PC-9 (cell line): ENCODE measurements around the gene LRIG2.
A peak's percentile ranks its signal among the peaks of the same experiment; 100 is the strongest.

Experiments
- EZH2 ChIP-seq: fragments of 200-600 bp; sonication (generic); IDR thresholded peaks from 2 replicates; pipeline ENCODE4 v1.8.0; 2017; ENCODE audit warnings: antibody characterized with exemption, low read depth
- TF ChIP-seq, protein P1 (sequence below): fragments of 200-600 bp; sonication (generic); conservative IDR thresholded peaks from 2 replicates; pipeline ENCODE4 v1.6.1; 2017; ENCODE audit warnings: mixed run types, antibody characterized with exemption, mild to moderate bottlenecking, moderate library complexity

DNA sequence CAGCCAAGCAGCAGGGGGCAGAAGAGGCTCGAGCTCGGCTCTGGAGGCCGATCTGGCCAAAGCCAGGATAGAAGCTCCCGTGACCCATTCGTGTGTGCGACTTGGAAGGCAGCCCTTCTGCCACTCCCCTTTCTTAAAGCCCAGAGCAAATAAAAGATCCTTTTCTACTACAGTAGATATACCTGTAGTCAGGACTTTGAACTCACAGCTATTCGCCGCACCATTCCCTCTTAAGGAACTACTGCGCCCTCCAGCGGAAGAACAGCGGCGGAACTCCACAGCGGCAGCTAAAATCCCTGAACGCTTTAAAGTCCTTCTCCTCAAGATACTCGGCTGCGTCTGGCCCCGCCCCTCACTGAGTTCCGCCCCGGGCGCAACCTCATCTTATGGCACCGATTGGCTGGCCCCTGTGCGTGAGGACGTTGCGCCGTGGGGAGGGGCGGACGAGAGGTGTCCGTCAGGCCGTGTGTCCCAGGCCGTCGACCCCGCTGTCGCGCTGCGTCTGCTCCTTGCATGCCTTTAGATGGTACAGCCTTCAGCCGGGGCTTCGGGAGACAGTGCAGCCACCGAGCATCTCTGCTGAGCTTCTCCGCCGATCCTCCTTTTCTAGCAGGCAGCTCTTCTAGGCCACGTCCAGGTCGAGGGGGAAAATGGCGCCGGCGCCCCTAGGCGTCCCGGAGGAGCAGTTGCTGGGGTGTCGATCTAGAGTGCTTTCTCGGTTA is at the start of gene LRIG2:
- TF ChIP-seq, protein P1, sequence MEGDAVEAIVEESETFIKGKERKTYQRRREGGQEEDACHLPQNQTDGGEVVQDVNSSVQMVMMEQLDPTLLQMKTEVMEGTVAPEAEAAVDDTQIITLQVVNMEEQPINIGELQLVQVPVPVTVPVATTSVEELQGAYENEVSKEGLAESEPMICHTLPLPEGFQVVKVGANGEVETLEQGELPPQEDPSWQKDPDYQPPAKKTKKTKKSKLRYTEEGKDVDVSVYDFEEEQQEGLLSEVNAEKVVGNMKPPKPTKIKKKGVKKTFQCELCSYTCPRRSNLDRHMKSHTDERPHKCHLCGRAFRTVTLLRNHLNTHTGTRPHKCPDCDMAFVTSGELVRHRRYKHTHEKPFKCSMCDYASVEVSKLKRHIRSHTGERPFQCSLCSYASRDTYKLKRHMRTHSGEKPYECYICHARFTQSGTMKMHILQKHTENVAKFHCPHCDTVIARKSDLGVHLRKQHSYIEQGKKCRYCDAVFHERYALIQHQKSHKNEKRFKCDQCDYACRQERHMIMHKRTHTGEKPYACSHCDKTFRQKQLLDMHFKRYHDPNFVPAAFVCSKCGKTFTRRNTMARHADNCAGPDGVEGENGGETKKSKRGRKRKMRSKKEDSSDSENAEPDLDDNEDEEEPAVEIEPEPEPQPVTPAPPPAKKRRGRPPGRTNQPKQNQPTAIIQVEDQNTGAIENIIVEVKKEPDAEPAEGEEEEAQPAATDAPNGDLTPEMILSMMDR = peak; percentile 94
- TF ChIP-seq EZH2 = no peak
